ENCODE measurements around the gene TSPAN2. TPM values are rescaled to one million over a fixed set of nuclear protein-coding genes. Genes with fewer than 3 reads are reported as not detected.

Gene TSPAN2
- total RNA-seq, 1 donor from 2014 or later, result 4.3 TPM

GRCh38 chr1:115077286-115077983, 11.9 kb downstream of the TSPAN2 start:
- no peaks in the 10 kb centered on the region for H3K27me3 ChIP-seq (ENCODE audit: low read depth)
- H3K27ac ChIP-seq, result no peak overlapping the region
- ATAC-seq (no peak), DNase-seq (no peak)
- intact Hi-C loops (cut with DNase I), result no loop called here
- H3K9me3 ChIP-seq, result no peaks in the 10 kb centered on the region
- no peak overlapping the region for H3K4me3 ChIP-seq
- no peak for TF ChIP-seq CTCF (IDR thresholded peaks at IDR 0.05)
- H3K4me1 ChIP-seq, result no peaks in the 10 kb centered on the region
- H3K36me3 ChIP-seq, result no peaks in the 10 kb centered on the region

GRCh38 chr1:115076384-115076915, 12.9 kb downstream of the TSPAN2 start:
- ATAC-seq (no peak), DNase-seq (no peak)
- Histone ChIP-seq H3K4me1 (no peaks in the 10 kb centered on the region), H3K4me3 (no peak overlapping the region), H3K36me3 (no peaks in the 10 kb centered on the region), H3K27ac (no peak overlapping the region), H3K27me3 (ENCODE audit: low read depth) (no peaks in the 10 kb centered on the region), H3K9me3 (no peaks in the 10 kb centered on the region)
- no peak for TF ChIP-seq CTCF (IDR thresholded peaks at IDR 0.05)
- intact Hi-C loops (cut with DNase I), result no loop called here

GRCh38 chr1:115074839-115075534, 14.3 kb downstream of the TSPAN2 start:
- H3K9me3 ChIP-seq, result no peaks in the 10 kb centered on the region
- H3K4me1 ChIP-seq, result no peaks in the 10 kb centered on the region
- H3K4me3 ChIP-seq, result no peak overlapping the region
- ATAC-seq (no peak), DNase-seq (no peak)
- no peaks in the 10 kb centered on the region for H3K36me3 ChIP-seq
- TF ChIP-seq CTCF (IDR thresholded peaks at IDR 0.05), result no peak
- H3K27me3 ChIP-seq (ENCODE audit: low read depth), result no peaks in the 10 kb centered on the region
- no peak overlapping the region for H3K27ac ChIP-seq
- intact Hi-C loops (cut with DNase I), result no loop called here

- no peak for TF ChIP-seq CTCF (IDR thresholded peaks at IDR 0.05)
- Histone ChIP-seq H3K4me3 (no peak overlapping the region), H3K27me3 (ENCODE audit: low read depth) (no peaks in the 10 kb centered on the region), H3K9me3 (no peaks in the 10 kb centered on the region), H3K4me1 (no peaks in the 10 kb centered on the region), H3K27ac (peak overlapping the region; percentile 14), H3K36me3 (no peaks in the 10 kb centered on the region)
- DNase-seq (no peak), ATAC-seq (no peak)
- intact Hi-C loops (cut with DNase I), result no loop called here
Measured at GRCh38 chr1:115073298-115074087, 15.8 kb downstream of the TSPAN2 start.

- ATAC-seq (no peak), DNase-seq (no peak)
- no peaks in the 10 kb centered on the region for H3K9me3 ChIP-seq
- H3K4me1 ChIP-seq, result no peaks in the 10 kb centered on the region
- intact Hi-C loops (cut with DNase I), result no loop called here
- H3K4me3 ChIP-seq, result no peak overlapping the region
- no peaks in the 10 kb centered on the region for H3K27me3 ChIP-seq (ENCODE audit: low read depth)
- H3K36me3 ChIP-seq, result no peaks in the 10 kb centered on the region
- no peak for TF ChIP-seq CTCF (IDR thresholded peaks at IDR 0.05)
- H3K27ac ChIP-seq, result no peak overlapping the region
Measured at GRCh38 chr1:115071012-115071664, 18.2 kb downstream of the TSPAN2 start.

Measured in lower lobe of right lung (tissue), 2 donors.